Activated CD4-positive, alpha-beta T cell treated with anti-CD3 and anti-CD28 coated beads for 4 hours (primary cell): ENCODE results near the gene POGLUT2.

Source experiments
- DNase-seq, 2 donors: peaks; one replicate each; pipeline ENCODE4 v3.0.0-alpha.2; 2020

Gene POGLUT2

DNA sequence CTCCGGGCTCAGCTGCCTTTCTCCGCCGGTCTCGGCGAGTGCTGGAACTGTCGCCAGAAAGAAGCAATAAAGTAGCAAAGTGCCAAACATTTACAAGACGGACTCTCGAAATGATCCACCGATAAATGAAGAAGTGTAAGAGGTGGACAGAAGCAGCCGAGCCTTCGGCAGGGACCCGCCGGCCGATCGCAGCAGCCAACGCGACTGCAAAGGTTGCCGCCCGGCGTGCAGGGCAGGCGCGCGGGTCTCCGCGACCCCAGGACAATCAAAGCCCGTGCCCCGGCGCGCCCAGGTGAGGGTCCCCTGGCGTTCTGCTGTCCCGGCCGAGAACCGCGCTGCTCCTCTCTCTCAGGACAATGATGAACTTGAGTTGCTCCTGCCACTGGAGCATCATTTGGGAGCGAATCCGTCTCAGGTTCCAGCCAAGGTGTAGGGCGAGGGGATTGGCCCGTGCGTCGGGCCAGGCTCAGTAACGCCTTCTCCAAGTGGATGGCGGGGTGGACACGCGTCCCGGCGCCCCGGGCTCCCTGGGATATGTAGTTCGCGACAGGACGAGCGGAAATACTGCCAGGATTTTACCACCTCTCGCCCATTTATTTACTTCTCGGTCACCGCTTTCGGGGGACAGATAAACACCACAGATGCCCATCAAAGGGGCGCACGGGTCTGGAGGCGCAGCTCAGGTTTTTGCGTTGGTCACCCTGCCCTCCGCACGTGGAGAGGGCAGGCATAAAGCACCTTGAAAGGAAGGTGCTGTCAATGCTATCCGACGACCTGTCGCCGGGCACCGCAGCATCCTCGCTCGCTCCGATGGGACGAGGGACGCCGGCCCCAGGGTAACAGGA is at the start of gene POGLUT2, which contains the start of gene BIVM:
TSS of gene POGLUT2 (minus strand) at position 396 of the 845 bp plus-strand sequence. CDS start at position 90, 306 bp downstream.
TSS of gene BIVM (plus strand) at position 539 of the 845 bp plus-strand sequence. CDS start 8,149 bp downstream, outside the sequence.
- DNase-seq, result peak; percentile 47 to 52

DNA sequence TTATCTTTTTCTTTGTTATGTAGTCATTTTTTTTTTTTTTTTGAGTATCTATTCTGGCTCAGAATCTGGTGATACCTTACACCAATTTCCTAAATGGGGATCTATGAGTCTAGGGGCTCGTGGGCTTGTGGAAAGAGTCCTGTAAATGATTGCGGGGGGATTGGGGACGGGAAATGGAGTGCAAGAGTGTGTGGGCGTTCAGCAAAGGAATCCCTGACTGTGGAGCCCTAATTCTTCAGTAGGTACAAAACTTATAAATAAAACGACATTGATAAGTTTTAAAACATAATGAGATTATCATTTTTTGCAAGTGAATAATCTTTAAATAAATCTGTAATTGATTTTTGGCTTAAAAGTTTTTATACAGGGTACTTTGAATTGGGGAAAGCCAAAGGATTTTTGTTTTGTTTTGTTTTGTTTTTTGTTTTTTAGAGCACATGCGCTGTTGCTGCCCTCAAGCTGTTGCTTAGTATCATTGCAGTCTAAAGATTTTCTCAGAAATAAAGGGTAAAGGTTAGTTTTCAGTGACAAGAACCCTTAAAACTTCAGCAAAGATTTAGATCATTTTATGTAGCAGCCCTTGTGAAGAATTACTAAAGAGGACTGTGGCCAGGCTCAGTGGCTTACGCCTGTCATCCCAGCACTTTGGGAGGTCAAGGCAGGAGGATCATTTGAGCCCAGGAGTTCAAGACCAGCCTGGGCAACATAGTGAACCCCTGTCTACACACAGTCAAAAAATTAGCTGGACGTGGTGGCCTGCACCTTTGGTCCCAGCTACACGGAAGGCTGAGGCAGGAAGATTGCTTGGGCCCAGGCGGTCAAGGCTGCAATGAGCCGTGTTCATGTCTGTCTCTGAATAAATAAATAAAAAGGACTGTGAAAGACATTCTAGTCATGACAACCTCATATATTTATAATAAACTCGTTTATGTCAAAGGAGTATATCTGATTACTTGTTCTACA is 48.8 kb upstream of the POGLUT2 start:
- peak in 1 of 2 donors; percentile 5 for DNase-seq

GRCh38 chr13:102846261-102847015 is 47.7 kb upstream of the POGLUT2 start:
- peak; percentile 27 to 33 for DNase-seq

GRCh38 chr13:102845630-102846260 is 47.0 kb upstream of the POGLUT2 start, which contains the start of gene ERCC5:
ERCC5 (plus strand) TSS chr13:102846032; CDS start chr13:102846267, 235 bp downstream.
- DNase-seq, result peak; percentile 93 to 96

DNA sequence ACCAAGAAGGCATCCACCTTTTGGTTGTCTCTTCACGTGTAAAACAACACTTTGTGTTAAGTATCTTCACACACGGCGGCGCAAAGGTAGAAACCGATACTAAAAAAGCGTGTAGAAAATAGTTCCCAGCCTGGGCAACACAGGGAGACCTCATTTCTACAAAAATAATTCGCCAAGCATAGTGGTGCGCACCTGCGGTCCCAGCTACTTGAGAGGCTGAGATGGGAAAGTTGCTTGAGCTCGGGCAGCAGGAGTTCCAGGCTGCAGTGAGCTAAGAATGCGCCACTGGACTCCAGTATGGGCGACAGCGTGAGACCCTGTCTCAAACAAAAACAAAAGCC is 46.5 kb upstream of the POGLUT2 start:
- DNase-seq, result no peak

GRCh38 chr13:102839462-102839861 is 40.7 kb upstream of the POGLUT2 start:
- DNase-seq, result no peak

DNA sequence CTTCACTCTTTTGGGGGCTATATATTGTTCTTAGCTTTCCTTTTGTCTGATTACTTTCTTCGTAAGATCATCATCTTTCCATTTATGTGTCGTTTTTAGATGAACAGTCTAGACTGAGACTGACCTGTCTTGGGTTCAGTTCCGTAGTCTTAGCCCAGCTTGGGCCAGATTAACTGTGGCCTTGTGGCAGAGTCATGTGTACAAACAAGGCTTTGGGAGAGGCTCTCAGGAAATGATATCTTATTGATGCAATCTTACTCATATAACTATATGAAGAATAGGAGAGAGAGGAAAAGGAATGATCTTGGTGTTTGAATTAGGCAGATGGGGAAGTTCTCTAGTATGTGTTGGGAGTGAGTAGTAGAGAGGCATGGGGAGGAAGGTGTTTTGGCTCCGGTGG is 40.2 kb upstream of the POGLUT2 start:
- DNase-seq, result no peak

GRCh38 chr13:102838273-102838672 is 39.5 kb upstream of the POGLUT2 start:
- DNase-seq, result no peak

GRCh38 chr13:102836471-102836870 is 37.7 kb upstream of the POGLUT2 start:
- DNase-seq, result no peak

DNA sequence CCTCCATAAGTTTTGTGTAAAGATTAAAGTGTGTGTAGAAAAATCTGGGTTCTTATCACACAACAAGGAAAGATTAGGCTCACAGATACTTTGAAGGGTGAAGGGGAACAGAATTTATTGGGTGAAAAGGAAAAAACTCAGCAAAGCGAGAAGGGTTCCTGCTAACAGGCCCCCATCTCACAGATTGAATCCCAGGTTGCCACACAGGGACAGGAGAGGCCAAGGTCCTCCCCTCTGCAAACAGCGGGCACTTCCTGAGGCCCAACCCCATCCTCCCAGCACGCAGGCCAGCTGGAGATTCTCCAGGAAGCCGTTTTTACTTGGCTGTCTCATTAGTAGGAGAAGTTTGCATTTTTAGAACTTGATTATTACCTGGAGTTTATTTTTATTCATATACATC is 31.9 kb upstream of the POGLUT2 start:
- no peak for DNase-seq

- no peak for DNase-seq
Measured at GRCh38 chr13:102825921-102826706, 27.3 kb upstream of the POGLUT2 start.

DNA sequence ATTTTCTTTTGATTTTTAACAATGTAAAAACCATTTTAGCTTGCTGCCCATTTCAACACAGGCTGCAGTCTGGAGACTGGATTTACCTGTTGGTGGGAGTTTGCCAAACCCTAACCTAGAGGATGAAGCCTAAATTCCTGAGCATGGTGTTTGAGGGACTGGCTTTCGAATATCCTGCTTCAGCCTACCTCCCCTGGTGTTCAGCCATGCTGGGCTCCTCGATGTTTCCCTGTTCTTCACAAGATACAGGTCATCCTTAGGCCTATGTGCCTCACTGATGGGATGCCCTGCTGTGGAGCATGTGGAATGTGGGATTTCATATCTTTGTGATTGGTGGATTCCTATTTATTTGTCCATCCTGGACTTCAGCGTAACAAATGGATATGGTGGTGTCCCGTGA is 26.6 kb upstream of the POGLUT2 start:
- DNase-seq, result no peak

DNA sequence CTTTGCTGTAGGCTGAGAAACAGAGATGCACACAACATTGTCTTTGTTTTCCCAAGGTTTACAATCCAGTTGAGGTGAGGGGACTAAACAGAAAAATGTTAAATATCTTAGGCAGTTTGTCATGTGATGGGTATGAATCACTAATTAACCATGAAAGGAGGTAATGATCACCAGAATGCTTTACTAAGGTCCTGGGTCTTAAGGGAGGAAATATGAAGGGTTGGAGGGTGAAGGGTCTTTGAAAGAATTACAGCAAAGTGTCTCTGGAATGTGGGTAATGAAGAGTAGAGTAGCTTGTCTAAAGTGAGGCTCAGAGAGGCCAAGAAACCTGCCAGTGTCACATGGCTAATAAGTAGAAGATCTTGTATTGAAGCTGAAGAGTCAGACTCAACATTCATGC is 19.1 kb upstream of the POGLUT2 start:
- DNase-seq, result no peak

DNA sequence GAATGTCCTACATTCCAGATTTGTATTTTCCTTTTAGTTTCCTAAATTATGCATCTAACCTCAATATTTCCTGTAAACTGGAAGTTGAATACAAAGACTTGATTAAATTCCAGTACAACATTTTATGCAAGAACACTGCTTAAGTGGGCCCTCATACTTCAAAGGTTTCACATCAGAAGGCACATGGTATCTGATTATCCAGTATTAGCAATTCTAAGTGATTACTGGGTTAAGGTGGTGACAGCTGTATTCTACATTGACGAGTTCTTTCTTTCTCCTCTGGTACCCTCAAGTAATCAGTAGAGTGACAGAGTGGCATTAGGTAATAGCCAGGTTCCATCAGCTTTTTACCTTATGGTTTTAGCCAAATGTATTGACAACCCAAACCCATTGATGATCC is 18.5 kb upstream of the POGLUT2 start:
- DNase-seq, result no peak

- no peak for DNase-seq
Measured at GRCh38 chr13:102816708-102817107, 17.9 kb upstream of the POGLUT2 start.

DNA sequence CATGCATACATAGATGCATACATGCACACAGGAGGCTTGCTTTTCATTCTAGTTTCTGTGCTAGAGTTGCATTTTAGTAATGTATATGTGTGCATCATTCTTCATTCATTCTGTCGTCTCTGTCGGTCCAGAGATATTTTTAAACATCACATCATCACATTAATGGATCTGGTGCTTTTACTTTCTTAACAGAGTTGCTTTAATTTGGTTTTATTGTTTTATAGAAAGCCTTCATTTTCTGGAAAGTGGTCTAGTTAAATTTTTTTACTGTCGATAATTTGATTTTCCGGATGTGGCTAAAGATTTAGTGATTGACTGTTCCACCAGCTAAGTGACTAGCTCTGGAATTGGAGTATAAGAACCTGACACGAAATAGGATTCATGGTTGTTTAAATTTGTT is 17.0 kb upstream of the POGLUT2 start:
- no peak for DNase-seq

DNA sequence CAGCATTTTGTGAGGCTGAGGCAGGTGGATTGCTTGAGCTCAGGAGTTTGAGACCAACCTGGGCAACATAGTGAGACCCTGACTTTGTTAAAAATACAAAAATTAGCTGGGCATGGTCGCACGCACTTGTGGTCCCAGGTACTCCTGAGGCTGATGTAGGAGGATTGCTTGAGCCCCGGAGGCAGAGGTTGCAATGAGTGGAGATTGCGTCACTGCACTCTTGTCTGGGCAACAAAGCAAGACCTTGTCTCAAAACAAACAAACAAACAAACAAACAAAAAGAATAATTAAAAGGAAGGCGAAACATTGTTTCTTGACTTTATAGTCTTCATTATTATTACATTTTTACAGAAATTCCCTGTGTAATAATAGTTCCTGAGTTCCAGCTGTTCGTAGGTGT is 16.0 kb upstream of the POGLUT2 start:
- DNase-seq, result no peak

GRCh38 chr13:102814025-102814607 is 15.3 kb upstream of the POGLUT2 start:
- DNase-seq, result no peak

DNA sequence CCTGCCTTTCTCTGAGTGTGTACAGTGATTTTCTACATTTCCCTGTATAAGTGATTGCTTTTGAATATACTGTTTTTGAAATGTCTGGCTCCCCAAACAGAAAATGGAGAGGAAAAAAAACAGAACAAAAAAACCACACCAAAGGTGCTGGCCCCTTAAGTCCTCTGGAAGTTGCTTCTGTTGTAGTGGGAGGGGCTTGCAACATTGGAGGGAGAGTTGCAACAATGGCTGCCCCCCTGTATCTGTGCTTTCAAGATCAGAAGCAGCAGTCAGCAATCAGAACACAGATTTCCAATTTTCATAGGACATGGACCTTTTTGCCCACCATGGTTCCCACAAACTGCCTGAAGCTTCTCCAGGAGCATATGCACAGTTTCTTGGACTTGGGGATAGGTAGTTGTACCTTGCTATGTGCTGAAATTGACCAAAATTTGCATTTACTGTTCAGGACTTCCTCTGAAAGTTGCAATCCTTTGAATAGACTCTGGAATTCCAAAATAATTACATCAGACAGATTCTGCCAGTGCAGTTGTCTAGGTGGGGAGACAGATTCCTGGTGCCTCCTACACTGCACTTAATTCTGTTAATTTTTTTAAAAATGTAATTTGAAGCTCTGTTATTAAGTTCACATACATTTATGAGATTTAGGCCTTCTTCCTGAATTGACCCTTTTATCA is 14.0 kb upstream of the POGLUT2 start:
- no peak for DNase-seq

- DNase-seq, result no peak
Measured at GRCh38 chr13:102807699-102808098, 8.9 kb upstream of the POGLUT2 start.
